Gastroesophageal sphincter (tissue), 4 donors: ENCODE measurements around the gene CSHL1. TPM values are rescaled to one million over a fixed set of nuclear protein-coding genes. Genes with fewer than 3 reads are reported as not detected.
"Not testable (repeated sequence)": the region's sequence is repeated elsewhere in the genome, so short reads cannot be mapped to it uniquely, and the experiment has no call there.

Experiments
- ATAC-seq: fragments of 150-250 bp; one replicate; pipeline ENCODE4 v1.9.1; 2016; ENCODE audit warnings: mild to moderate bottlenecking, moderate library complexity
- H3K27ac ChIP-seq, 4 donors: fragments of 200-600 bp; sonication (generic) in 3 of 4; 1 replicate in 3 of 4; 2 replicates in 1 of 4; pipeline ENCODE4 v1.5.1; 2016 to 2019
- H3K27me3 ChIP-seq: fragments of 200-600 bp; sonication (generic); one replicate; pipeline ENCODE4 v1.5.1; 2019
- H3K36me3 ChIP-seq, 2 donors: fragments of 200-600 bp; sonication (generic); one replicate each; pipeline ENCODE4 v1.5.1; 2019; ENCODE audit warnings: control low read depth in 1 of 2
- H3K4me1 ChIP-seq, 3 donors: fragments of 200-600 bp; sonication (generic); 1 replicate in 2 of 3; 2 replicates in 1 of 3; pipeline ENCODE4 v1.5.1; 2016 to 2019; ENCODE audit warnings: control low read depth in 2 of 3
- H3K4me3 ChIP-seq, 2 donors: fragments of 200-600 bp; sonication (generic); one replicate each; pipeline ENCODE4 v1.5.1; 2019; ENCODE audit warnings: mild to moderate bottlenecking in 1 of 2, moderate library complexity in 1 of 2
- H3K9me3 ChIP-seq, 3 donors: fragments of 200-600 bp; sonication (generic); one replicate each; pipeline ENCODE4 v1.5.1; 2017 to 2019; ENCODE audit warnings: control low read depth in 2 of 3
- EP300 ChIP-seq: sonication (generic); formaldehyde crosslinking; IDR thresholded peaks from one replicate; pipeline ENCODE4 v1.6.1; 2017; ENCODE audit warnings: antibody characterized with exemption, mild to moderate bottlenecking
- POLR2A ChIP-seq, 2 donors: fragments of 450-650 bp; IDR thresholded peaks; one replicate each; pipeline ENCODE4 v1.6.1; 2017; ENCODE audit warnings: antibody characterized with exemption in 2 of 2, mild to moderate bottlenecking in 2 of 2, moderate library complexity in 1 of 2
- POLR2AphosphoS5 ChIP-seq: sonication (generic); formaldehyde crosslinking; IDR thresholded peaks from one replicate; pipeline ENCODE4 v1.6.1; 2017; ENCODE audit warnings: antibody characterized with exemption
- WGBS, 2 donors: methylation state at CpG; one replicate each; pipeline ENCODE4 v1.1.5; 2018; ENCODE audit warnings: low coverage in 1 of 2; 5-methylcytosine and 5-hydroxymethylcytosine counted together
- total RNA-seq, 4 donors: library from RNA; depleted of rRNA; stranded (reverse); fragments of >200 nt; gene quantifications; one replicate each; pipeline ENCODE4 v1.1.0, GENCODE V29; 2016
- TF ChIP-seq, protein P1 (sequence below), 4 experiments: fragments of 200-600 bp in 2 of 4; fragments of 450-650 bp in 2 of 4; sonication (generic) in 1 of 4; IDR thresholded peaks; one replicate each; pipeline ENCODE4 v1.5.1; 2017 to 2019; ENCODE audit warnings: antibody characterized with exemption in 4 of 4, mild to moderate bottlenecking in 2 of 4, moderate library complexity in 2 of 4

CSHL1 gene
- total RNA-seq, 4 donors from 2014 or later: not detected

DNA sequence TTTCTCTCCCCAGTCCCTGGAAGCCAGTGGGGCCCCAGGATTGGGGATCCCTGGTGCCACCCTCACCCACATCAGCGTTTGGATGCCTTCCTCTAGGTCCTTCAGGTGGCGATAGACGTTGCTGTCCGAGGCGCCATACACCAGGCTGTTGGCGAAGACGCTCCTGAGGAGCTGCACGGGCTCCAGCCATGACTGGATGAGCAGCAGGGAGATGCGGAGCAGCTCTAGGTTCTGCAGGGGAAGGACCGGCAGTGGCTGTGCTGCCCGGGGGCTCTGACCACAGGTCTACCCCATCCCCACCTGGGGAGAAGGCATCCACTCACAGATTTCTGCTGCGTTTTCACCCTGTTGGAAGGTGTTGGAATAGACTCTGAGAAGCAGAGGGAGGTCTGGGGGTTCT is 30.4 kb downstream of the CSHL1 start:
- no CpG with 5 or more reads among the region's 12 CpGs for WGBS, 2 donors
- TF ChIP-seq, protein P1, sequence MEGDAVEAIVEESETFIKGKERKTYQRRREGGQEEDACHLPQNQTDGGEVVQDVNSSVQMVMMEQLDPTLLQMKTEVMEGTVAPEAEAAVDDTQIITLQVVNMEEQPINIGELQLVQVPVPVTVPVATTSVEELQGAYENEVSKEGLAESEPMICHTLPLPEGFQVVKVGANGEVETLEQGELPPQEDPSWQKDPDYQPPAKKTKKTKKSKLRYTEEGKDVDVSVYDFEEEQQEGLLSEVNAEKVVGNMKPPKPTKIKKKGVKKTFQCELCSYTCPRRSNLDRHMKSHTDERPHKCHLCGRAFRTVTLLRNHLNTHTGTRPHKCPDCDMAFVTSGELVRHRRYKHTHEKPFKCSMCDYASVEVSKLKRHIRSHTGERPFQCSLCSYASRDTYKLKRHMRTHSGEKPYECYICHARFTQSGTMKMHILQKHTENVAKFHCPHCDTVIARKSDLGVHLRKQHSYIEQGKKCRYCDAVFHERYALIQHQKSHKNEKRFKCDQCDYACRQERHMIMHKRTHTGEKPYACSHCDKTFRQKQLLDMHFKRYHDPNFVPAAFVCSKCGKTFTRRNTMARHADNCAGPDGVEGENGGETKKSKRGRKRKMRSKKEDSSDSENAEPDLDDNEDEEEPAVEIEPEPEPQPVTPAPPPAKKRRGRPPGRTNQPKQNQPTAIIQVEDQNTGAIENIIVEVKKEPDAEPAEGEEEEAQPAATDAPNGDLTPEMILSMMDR (IDR thresholded peaks at IDR 0.05): no peak
- no peak for TF ChIP-seq POLR2A (IDR thresholded peaks at IDR 0.05)
- no peak for TF ChIP-seq EP300
- TF ChIP-seq POLR2AphosphoS5: no peak
- no peak for ATAC-seq

DNA sequence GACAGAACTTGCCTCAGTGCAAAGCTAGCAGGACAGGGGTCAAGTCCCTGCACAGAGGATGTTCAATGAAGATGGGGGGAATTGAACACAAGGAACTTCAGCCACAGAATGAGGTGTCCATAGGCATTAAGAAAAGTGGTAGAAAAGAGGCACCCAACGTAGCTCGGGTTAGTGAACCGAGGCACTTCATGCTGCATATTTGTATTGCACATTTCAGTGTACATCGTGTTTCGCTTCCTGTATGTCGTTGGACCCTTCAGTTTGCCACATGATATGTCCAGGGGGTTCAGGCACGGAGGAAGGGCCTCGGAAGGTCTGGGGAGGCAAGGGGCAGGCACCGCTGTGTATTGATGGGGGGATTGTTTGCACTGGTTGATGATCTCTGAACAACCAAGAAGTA is 32.6 kb downstream of the CSHL1 start:
- not testable (repeated sequence) for H3K27ac ChIP-seq, ATAC-seq, H3K4me1 ChIP-seq, H3K9me3 ChIP-seq, H3K4me3 ChIP-seq, H3K36me3 ChIP-seq
- H3K27me3 ChIP-seq: peaks cover 17% of the 10 kb centered on the region
- 84 to 92% methylated on average over 6 to 8 of the region's 9 CpGs for WGBS, 2 donors

More for the DNA sequence above, 30.4 kb downstream of the CSHL1 start:
- Histone ChIP-seq H3K27me3 (peaks cover 17% of the 10 kb centered on the region), H3K9me3 (no peaks in the 10 kb centered on the region), H3K4me1 (no peaks in the 10 kb centered on the region), H3K27ac (no peak overlapping the region), H3K36me3 (no peaks in the 10 kb centered on the region), H3K4me3 (no peak overlapping the region)

DNA sequence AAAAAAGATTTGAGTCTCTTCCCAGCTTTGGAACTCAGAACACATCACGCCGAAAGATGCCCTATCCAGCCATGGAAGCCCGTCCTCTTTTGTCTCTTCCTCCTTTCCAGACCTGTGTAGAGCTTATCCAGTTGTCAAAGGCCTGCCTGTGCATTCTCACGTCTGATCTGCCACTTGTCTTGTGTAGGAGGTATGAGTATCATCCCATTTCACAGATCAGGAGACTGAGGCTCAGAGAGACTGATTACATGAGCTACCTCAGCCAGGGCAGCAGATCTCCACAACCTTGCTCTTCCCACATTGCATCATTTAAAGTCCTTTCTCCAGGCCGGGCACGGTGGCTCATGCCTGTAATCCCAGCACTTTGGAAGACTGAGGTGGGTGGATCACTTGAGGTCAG is 36.4 kb downstream of the CSHL1 start:
- H3K36me3 ChIP-seq, H3K9me3 ChIP-seq, H3K4me1 ChIP-seq, H3K4me3 ChIP-seq, ATAC-seq, H3K27ac ChIP-seq: not testable (repeated sequence)
- WGBS, 2 donors: 0 to 73% methylated on average over 1 to 4 of the region's 6 CpGs
- peaks cover 11% of the 10 kb centered on the region for H3K27me3 ChIP-seq

DNA sequence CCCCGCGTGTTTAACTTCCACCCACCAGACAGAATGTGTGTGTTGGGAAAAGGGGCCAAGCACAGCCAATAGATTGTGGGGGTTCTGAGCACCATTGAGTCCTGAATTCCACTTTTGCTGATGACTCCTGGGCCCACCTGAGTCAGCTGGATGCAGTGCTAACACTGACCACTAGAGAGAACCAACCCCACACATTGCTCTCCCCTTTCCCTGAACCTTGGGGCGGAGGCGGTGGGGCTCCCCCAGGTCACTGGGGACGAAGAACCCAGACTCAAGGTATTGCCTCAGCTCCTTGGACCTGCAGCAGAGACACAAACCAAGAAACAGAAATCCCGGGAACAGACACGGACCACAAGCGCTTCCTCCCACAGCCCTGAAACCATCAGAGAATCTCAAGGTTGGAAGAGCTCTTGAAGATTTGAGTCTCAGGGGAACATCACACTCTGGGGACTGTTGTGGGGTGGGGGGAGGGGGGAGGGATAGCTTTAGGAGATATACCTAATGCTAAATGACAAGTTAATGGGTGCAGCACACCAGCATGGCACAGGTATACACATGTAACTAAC is 36.9 kb downstream of the CSHL1 start:
- WGBS, 2 donors: no CpG with 5 or more reads among the region's 8 CpGs
- not testable (repeated sequence) for H3K4me3 ChIP-seq, H3K9me3 ChIP-seq, ATAC-seq, H3K4me1 ChIP-seq, H3K36me3 ChIP-seq, H3K27ac ChIP-seq
- peaks cover 11% of the 10 kb centered on the region for H3K27me3 ChIP-seq

DNA sequence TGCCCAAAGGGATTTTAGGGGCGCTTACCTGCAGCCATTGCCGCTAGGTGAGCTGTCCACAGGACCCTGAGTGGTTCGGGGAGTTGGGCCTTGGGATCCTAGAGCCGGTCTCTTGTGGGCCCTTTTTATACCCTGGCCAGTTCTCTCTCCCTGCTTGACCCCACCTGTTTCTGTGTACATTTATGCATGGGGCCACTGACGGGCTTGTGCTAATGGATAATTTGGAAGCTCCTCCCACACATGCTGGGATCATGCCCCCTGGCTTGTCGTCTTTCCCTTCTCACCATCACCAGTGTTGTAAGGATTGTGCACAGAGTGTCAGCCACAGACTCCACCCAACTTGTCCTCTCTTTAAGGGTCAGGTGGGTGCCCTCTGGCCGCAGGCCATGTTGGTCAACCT is 37.5 kb downstream of the CSHL1 start, which contains the start of gene CSH2:
CSH2 (minus strand) TSS at position 101 of the 400 bp plus-strand sequence; CDS start at position 38, 63 bp downstream.
- 60% methylated on average over 1 of the region's 7 CpGs; no CpG with 5 or more reads in 1 of the 2 donors for WGBS, 2 donors
- H3K27me3 ChIP-seq: peaks cover 11% of the 10 kb centered on the region
- H3K9me3 ChIP-seq, H3K4me3 ChIP-seq, H3K27ac ChIP-seq, H3K4me1 ChIP-seq, H3K36me3 ChIP-seq, ATAC-seq: not testable (repeated sequence)

DNA sequence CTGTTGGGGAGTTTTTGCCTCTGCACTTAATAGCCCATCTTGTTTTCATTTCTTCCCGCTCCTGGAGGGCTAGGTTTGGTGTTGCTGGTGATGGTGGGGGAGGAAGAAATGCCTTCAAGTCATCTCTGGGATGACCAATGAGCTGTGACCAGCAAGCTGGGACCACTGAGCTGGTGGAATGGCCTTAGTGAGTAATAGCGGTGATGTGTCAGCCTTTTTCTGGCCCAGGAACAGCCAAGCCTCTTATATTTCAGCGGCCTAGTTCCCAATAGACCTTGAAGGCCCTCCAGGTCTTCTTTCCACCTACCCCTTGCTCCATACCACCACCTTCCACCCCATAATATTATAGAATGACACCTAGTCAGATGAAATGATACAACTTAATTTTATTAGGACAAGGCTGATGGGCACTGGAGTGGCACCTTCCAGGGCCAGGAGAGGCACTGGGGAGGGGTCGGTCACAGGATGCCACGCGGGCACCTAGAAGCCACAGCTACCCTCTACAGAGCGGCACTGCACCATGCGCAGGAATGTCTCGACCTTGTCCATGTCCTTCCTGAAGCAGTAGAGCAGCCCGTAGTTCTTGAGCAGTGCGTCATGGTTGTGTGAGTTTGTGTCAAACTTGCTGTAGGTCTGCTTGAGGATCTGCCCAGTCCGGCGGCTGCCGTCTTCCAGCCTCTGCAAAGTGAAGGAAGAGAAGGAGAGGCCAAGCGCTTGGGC is 39.3 kb downstream of the CSHL1 start:
- H3K4me3 ChIP-seq, H3K36me3 ChIP-seq, H3K4me1 ChIP-seq, H3K27ac ChIP-seq, H3K27me3 ChIP-seq, H3K9me3 ChIP-seq, ATAC-seq: not testable (repeated sequence)
- WGBS, 2 donors: 92 to 100% methylated on average over 1 to 2 of the region's 15 CpGs

DNA sequence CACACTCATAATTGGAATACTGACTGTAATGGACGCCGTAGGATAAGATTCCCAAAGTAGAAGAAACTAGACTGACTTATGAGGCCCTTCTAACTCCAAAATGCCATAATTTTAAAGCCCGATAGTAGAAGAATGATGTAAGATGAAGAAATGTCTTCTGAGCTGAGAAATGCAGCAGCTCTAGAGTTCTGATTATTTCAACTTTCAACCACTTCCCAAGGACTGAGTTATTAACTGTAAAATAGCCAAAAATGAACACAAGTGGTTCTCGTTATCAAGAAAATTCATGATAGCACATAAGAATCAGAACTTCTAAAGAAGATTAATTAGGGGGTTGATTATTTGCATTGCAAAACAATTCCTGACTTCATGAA is 40.8 kb downstream of the CSHL1 start:
- 73 to 77% methylated on average over 2 to 4 of the region's 4 CpGs for WGBS, 2 donors
- not testable (repeated sequence) for H3K9me3 ChIP-seq, H3K27me3 ChIP-seq, H3K4me3 ChIP-seq, H3K36me3 ChIP-seq, H3K4me1 ChIP-seq, ATAC-seq, H3K27ac ChIP-seq

DNA sequence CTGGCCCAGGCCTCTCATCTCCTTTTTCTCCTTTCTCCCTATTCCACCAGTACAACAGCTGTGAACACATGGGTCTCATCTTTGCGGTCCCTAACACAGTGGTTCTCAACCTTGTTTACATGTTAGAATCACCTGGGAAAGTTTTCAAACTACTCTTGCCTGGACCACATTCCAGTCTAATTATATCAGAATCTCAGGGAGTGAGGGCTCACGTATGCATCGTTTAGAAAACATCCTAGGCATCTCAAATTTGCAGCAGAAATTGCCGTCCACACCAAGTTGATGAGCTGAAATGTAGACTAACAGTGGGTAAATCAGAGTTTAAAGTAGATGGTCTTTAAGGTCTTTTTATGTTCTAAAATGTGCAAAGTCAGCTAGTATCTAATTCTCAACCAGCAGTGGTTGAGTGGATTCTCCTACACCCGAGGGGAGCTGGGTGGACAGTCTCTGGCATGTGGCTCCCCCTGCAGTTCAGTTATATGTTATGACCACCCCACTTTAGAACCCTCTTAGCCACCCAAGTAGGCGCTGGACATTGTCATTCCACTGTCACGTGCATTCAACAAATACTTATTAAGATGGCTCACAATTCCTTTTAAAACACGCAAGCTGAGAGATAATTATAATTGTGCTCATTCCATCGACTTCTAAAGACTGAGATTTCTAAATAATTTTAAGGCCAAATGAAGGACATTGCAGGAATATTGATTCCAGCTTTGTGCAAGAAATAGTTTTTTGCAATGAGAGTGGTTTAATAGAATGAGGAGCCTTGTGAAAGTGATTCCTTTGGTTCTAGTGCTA is 41.4 kb downstream of the CSHL1 start:
- peak; percentile 22 for ATAC-seq
- 27 to 55% methylated on average over 5 to 8 of the region's 9 CpGs for WGBS, 2 donors
- not testable (repeated sequence) for H3K9me3 ChIP-seq

DNA sequence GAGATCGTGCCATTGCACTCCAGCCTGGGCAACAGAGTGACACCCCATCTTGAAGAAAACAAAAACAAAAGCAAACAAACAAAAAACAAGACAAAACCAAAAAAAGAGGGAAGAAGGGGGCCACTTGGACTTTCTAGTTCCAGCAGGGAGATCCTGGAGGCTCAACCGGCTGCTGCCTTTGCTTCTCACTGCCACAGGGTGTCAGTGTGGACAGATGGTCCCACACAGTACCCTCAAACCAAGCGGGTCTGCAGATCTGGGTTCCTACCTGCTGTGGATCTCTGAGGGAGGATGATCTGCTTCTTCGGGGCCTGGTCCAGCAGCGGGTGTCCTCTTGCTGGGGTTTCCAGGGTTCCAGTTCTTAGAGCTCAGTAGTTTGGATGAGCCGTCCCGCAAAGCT is 44.4 kb downstream of the CSHL1 start:
- not testable (repeated sequence) for H3K4me3 ChIP-seq, H3K27me3 ChIP-seq, H3K36me3 ChIP-seq, H3K4me1 ChIP-seq, H3K9me3 ChIP-seq, ATAC-seq, H3K27ac ChIP-seq
- WGBS, 2 donors: 58% methylated on average over 4 of the region's 7 CpGs; no CpG with 5 or more reads in 1 of the 2 donors

More for the DNA sequence above, 41.4 kb downstream of the CSHL1 start:
- H3K27ac ChIP-seq, H3K27me3 ChIP-seq, H3K4me3 ChIP-seq, H3K36me3 ChIP-seq, H3K4me1 ChIP-seq: not testable (repeated sequence)
